ENCODE data around the gene DCHS1.
"Not testable (repeated sequence)": the region's sequence is repeated elsewhere in the genome, so short reads cannot be mapped to it uniquely, and the experiment has no call there.

DCHS1 gene

DNA sequence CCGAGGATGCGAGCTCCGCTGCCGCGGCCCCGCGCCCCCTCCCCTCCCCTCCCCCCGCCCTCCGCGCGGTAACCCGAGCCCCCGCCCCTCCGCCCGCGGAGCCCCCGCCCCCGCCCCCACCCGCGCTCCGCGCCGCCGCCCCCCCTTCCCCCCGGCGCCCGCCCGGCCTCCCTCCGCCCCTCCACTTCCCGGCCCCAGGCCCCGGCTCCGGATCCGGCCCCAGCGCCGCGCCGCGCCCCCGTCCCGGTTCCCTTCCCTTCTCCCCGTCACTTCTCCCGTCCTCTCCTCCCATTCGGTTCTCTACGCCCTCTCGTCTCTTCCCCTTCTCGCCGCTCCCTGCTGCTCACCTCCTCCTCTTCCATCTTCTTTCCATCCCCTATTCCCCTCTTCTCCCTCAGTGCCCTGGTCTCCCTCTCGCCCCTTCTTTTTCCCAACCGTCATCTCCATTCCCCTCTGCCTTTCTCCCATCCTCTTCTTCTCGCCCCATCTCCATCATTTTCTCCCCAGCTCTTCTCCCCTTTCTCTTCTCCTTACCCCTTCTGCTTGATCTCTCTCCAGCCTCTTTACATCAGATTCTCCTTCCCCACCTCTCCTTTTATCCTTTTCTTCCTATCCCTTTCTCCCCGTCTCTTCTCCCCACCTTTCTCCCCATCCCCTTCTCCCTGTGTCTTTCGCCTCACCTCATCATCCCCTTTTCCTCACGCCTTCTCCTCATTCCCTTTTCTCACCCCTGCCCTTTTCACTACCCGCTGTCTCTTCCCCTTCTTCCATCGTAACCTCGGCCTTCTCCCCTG, at the start of gene DCHS1:
DCHS1 (minus strand) TSS at position 20 of the 794 bp plus-strand sequence. CDS start 14,196 bp downstream, outside the sequence.
- peak; percentile 80 for DNase-seq

- peak; percentile 38 for DNase-seq
These were observed 47.8 kb upstream of the DCHS1 start for GRCh38 chr11:6703247-6704063.

DNA sequence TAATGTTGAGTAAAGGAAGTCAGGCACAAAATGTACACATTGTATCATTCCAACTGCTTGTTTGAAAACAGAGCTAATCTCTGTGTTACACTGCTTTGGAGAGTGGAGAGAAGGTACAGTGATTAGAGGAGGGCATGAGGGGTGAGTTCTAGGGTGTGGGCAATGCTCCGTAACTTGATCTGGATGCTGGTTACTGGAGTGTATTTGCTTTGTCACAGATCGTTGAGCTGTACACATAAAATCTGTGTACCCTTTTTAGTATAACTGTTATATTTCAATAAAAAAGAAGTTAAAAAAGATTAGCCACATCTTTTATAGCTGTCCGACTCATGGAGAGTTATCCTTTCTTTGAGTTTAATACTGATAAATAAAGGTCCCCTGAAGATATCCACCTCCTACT, 46.3 kb upstream of the DCHS1 start:
- not testable (repeated sequence) for DNase-seq

DNA sequence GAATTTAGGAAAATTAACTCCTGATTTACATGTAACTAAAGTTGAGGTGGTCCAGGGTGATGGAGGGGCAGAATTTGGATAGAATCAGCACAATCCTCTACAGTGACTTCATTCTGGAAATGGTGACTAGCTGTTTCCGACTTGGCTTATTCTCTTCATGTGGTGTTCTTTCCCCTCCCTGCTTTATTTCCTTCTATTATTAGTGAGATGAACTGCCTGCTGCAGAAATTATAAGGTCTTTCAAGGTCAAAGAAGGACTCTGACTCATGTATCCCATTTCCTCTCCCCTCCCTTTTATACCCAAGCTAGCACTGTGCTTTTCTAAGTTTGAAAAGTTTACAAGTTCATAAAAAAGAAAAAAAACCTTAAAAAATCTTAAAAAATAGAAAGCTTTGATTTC, 39.8 kb upstream of the DCHS1 start:
- DNase-seq = no peak

GRCh38 chr11:6694229-6694535, 38.6 kb upstream of the DCHS1 start:
- no peak for DNase-seq

GRCh38 chr11:6693342-6694228, 38.0 kb upstream of the DCHS1 start:
- DNase-seq = no peak

DNA sequence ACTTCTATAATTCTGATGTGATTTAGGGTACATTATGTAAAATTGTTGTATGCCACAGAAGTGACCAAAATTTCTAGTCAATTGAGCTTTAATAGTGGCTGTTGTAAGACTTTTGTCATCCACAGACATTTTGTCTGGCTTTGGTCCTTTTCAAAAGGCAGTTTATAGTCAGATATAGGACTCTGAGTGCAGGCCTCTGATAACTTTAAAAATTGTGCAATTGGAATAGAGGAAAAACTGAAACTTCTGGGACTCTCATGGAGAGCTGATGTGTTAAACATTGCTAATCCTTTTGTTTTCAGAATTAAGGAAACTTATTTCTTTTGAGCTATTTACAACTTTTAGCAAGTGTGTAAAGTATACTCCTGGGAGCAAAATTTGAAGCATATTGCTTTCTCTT, 36.5 kb upstream of the DCHS1 start:
- DNase-seq = no peak

GRCh38 chr11:6690431-6691132, 35.0 kb upstream of the DCHS1 start:
- not testable (repeated sequence) for DNase-seq

- no peak for DNase-seq
These were observed 32.3 kb upstream of the DCHS1 start for GRCh38 chr11:6687876-6688275.

- DNase-seq = no peak
These were observed 30.4 kb upstream of the DCHS1 start for GRCh38 chr11:6686006-6686405.

DNA sequence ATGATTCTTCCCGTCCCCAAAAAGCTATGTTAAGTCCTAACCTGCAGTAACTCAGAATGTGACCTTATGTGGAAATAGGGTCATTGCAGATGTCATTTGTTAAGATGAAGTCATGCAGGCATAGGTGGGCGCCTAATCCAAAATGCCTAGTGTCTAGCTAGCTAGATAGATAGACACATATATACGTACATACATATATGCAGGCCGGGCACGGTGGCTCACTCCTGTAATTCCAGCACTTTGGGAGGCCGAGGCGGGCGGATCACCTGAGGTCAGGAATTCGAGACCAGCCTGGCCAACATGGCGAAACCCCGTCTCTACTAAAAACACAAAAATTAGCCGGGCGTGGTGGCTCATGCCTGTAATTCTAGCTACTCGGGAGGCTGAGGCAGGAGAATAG, 28.5 kb upstream of the DCHS1 start:
- DNase-seq = not testable (repeated sequence)

GRCh38 chr11:6682936-6683861, 27.6 kb upstream of the DCHS1 start, which contains the start of gene MRPL17:
MRPL17 (minus strand) TSS chr11:6683340; CDS start chr11:6683296, 44 bp downstream.
- peak; percentile 100 for DNase-seq

DNA sequence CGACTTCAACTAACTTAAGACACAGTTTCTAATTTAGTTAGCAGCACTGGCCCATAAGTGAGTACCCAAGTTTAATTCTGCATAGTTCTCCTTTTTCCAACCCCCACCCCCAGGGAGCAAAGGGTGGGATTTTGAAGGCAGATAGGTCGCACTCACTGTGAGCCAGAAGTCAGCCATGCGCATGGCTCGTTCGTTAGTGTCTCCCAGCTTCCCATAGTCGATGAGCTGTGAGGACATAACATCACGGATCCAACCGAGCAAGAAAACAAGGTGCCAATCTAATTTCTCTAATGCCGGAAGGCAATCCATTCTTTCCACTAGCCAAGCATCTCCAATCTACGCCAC, 27.0 kb upstream of the DCHS1 start:
- no peak for DNase-seq

GRCh38 chr11:6681949-6682348, 26.3 kb upstream of the DCHS1 start:
- DNase-seq = peak; percentile 27

GRCh38 chr11:6681505-6681904, 25.9 kb upstream of the DCHS1 start:
- DNase-seq = no peak

DNA sequence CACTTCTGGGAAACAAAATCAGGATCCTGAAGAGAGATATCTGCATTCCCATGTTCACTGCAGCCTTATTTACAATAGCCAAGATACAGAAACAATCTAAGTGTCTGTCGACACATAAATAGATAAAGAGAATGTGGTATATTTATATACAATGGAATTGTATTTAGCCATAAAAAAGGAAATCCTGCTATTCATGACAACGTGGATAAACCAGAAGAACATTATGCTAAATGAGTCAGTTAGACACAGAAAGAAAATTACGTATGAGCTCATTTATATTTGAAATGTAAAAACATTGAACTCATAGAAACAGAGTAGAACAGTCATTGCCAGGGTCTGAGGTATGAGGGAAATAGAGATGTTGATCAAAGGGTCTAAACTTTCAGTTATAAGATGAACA, 21.4 kb upstream of the DCHS1 start:
- no peak for DNase-seq

GRCh38 chr11:6674862-6675261, 19.3 kb upstream of the DCHS1 start:
- no peak for DNase-seq

DNA sequence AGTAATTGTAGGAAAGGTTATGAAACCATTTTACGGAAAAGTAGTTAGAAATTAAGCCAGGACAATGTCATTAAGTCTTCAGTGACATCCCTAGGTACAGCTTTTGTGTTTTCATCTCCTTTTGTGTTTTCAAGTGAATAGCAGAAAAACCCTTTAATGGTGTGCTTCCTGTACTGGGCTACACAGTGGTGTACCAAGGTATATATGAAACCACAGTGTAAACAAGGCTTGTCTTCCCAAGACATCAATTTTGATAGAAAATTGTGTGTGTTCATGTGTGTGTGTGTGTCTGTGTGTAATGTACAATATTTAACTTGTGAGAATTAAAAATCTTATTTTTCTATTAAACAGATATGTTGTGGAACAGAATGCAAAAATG, 18.6 kb upstream of the DCHS1 start:
- no peak for DNase-seq

DNA sequence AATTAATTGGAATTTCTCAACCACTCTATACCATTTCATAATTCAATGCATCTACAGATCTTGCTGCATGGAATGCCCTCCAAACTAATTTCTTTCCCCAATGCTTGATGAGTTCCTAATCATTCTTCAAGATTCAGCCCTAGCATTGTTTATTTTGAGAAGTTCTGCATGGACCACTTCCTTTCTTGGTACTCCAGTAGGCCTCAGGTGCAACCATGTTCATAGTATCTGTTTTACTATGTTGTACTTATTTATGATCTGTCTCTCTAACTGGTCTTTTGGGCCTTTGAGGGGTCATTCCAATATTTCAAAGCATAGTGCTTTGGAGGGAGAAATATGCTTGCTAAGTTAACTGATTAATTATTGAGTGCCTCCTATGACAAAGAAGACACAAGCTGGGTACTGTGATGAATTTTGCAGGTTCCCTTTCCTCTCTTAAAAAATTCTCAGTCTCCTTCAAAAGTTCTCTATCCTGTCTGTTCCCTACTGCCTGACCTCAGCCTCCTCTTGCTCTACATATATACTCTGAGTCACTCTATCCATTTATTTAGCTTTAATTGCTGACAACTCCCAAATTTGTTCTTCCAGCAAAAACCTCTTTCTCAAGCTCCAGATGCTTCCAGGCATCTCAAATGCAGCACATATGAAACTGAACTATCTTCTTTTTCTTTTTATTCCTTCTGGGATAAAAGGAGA, 18.1 kb upstream of the DCHS1 start:
- DNase-seq = no peak

DNA sequence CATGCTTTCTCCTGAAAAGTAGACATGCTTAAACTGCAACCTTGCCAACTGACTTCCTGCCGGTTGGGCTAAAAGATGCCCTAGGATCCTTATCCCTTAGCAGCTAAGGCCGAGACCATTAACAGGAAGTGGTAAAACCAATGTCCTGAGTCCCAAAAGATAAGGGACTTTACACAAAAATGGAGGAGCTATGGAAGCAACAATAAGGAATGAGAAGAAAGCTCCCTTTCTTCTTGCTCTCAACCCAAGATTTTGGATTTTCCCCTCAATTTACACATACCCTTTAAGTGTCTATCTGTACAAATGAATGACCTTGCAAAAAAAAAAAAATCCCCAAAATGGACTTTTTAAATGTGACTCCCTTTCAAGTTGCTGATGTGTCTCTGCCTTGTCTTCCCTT, 16.4 kb upstream of the DCHS1 start:
- DNase-seq = no peak

Data from right hindlimb (tissue), 1 donor.